WI38 (cell line): ENCODE data around the gene PEPD.

ENCODE experiments used
- H3K4me3 ChIP-seq: 2 replicates; pipeline ENCODE4 v1.5.1; 2011; ENCODE audit warnings: low read depth, mild to moderate bottlenecking, control low read depth, low read length
- CTCF ChIP-seq: IDR thresholded peaks from 2 replicates; pipeline ENCODE4 v1.5.1; 2012; ENCODE audit warnings: low read depth, mild to moderate bottlenecking, control low read depth, low read length

Gene PEPD

GRCh38 chr19:33440241-33440640 is 81.3 kb downstream of the PEPD start:
- no peak for TF ChIP-seq CTCF

GRCh38 chr19:33438987-33439781 is 82.4 kb downstream of the PEPD start:
- TF ChIP-seq CTCF: no peak
- H3K4me3 ChIP-seq: no peak overlapping the region

More at GRCh38 chr19:33440241-33440640, 81.3 kb downstream of the PEPD start:
- H3K4me3 ChIP-seq: no peak overlapping the region

- TF ChIP-seq CTCF: no peak
- no peak overlapping the region for H3K4me3 ChIP-seq
Measured at GRCh38 chr19:33437821-33438671, 83.5 kb downstream of the PEPD start.

GRCh38 chr19:33437393-33437820 is 84.2 kb downstream of the PEPD start:
- no peak overlapping the region for H3K4me3 ChIP-seq
- no peak for TF ChIP-seq CTCF

- no peak for TF ChIP-seq CTCF
- H3K4me3 ChIP-seq: no peak overlapping the region
Measured at GRCh38 chr19:33436360-33437345, 84.9 kb downstream of the PEPD start.

GRCh38 chr19:33435706-33436359 is 85.8 kb downstream of the PEPD start:
- no peak overlapping the region for H3K4me3 ChIP-seq
- no peak for TF ChIP-seq CTCF
